22Rv1 (cell line): Measurements from ENCODE around the gene TREH.
"Not testable (repeated sequence)": the region's sequence is repeated elsewhere in the genome, so short reads cannot be mapped to it uniquely, and the experiment has no call there.

ENCODE experiments used
- H3K27ac ChIP-seq: fragments of 450-650 bp; 2 replicates; pipeline ENCODE4 v1.5.1; 2017
- ZFX ChIP-seq: fragments of 450-650 bp; IDR thresholded peaks from 2 replicates; pipeline ENCODE4 v1.6.1; 2017; ENCODE audit warnings: antibody characterized with exemption, borderline replicate concordance
- TF ChIP-seq, protein P1 (sequence below): fragments of 450-650 bp; IDR thresholded peaks from 2 replicates; pipeline ENCODE4 v1.5.1; 2017; ENCODE audit warnings: mild to moderate bottlenecking

The TREH gene

DNA sequence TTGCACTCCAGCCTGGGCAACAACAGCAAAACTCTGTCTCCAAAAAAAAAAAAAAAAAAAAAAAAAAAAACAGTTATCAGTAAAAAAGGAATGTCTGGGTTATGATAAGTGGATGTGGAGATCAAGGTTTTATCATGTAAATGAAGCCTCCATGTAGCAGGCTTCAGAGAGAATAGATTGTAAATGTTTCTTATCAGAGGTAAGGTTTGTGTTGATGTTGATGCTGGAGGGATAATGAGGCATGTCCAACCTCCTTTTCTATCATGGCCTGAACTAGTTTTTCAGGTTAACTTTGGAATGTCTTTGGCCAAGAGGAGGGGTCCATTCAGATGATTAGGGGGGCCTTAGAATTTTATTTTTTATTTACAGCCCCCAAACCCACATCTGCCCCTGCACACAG, 35.4 kb upstream of the TREH start:
- TF ChIP-seq, protein P1, sequence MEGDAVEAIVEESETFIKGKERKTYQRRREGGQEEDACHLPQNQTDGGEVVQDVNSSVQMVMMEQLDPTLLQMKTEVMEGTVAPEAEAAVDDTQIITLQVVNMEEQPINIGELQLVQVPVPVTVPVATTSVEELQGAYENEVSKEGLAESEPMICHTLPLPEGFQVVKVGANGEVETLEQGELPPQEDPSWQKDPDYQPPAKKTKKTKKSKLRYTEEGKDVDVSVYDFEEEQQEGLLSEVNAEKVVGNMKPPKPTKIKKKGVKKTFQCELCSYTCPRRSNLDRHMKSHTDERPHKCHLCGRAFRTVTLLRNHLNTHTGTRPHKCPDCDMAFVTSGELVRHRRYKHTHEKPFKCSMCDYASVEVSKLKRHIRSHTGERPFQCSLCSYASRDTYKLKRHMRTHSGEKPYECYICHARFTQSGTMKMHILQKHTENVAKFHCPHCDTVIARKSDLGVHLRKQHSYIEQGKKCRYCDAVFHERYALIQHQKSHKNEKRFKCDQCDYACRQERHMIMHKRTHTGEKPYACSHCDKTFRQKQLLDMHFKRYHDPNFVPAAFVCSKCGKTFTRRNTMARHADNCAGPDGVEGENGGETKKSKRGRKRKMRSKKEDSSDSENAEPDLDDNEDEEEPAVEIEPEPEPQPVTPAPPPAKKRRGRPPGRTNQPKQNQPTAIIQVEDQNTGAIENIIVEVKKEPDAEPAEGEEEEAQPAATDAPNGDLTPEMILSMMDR = no peak
- no peak for TF ChIP-seq ZFX

GRCh38 chr11:118714416-118714815, 35.0 kb upstream of the TREH start:
- not testable (repeated sequence) for H3K27ac ChIP-seq

More for the DNA sequence above, 35.4 kb upstream of the TREH start:
- no peak overlapping the region for H3K27ac ChIP-seq

DNA sequence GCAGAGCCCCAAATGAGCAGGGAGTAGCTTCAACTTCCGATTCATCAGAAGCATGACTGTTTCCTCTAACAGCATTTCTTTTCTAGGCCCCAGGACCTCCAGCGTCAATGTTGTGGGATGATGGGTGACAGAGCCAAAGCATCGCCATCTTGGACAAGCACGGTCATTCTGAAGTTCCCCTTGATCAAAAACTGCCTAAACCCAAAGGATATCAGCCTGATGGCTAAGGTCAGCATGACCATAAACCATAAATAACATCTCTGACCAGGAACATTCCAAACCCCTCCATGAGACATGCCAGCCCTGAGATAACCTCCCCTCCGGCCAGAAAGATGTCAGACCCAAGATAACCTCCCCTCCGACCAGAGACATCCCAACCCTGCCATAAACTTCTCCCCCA, 28.8 kb upstream of the TREH start:
- TF ChIP-seq ZFX = no peak
- TF ChIP-seq, protein P1 = no peak
- no peak overlapping the region for H3K27ac ChIP-seq

GRCh38 chr11:118706546-118706825, 27.0 kb upstream of the TREH start:
- TF ChIP-seq, protein P1 = no peak
- no peak for TF ChIP-seq ZFX
- no peak overlapping the region for H3K27ac ChIP-seq

DNA sequence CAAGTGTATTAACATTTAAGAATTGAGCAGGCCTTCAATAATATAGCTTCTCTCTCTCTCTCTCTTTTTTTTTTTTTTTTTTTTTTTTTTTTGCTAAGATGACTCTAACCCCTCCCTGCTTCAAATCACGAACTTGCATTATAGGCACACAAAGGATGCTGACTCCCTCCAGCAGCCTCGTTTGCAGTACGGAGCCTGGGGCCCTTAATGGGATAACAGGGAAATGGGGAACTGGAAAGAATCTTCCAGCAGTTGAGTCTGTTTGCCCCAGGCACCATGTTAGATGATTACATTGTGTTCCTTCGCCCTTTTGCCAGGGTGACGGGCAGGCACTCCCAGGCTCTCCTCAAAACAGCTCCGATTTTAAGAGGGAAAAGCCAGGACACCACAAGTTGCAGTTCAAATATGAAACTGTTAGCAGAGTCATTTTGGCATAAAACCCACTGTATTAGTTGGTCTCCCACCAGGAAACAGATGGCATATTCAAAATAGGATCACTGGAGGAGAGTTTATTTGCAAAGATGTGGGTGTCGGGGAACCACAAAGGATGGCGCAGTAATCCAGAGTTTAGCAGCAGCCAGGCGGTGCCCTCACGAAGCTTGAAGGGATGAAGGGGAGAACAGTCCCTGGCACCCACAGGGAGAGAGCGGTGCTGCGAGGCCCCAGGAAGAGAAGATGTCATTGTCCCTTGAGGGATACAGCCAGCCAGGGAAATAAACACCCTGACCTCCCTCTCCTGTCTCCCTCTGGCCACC, 26.5 kb upstream of the TREH start:
- H3K27ac ChIP-seq = no peak overlapping the region
- TF ChIP-seq ZFX = no peak
- TF ChIP-seq, protein P1 = no peak

DNA sequence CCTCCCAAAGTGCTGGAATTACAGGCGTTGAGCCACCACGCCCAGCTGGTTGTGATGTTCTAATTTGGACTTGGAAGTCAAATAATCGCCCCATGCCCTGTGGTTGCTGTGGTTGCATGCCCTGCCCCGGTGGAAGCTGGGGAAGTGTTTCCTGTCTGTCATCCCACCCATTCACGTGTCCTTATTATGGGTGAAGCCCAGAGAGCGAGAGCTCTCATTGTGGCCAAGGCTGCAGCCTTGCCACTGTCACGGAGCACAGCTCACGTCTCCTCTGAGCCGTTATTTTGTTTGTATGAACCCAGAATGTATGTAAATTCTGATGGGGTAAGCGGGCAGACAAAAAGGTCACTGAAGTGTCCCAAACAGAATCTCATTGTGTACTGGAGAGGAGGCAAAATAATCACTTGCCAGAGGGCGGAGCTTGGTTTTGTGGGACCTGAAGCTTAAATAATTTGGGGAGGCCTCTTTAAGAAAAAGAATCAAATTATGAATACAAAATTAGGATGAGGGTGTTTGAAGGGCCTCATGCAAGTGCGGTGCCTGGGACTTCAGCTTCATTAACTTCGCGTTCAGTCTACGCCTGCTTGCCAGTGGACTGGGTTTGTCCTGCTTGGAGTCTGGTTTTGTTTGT, 25.8 kb upstream of the TREH start:
- no peak overlapping the region for H3K27ac ChIP-seq

GRCh38 chr11:118703563-118704106, 24.2 kb upstream of the TREH start:
- no peak for TF ChIP-seq ZFX
- TF ChIP-seq, protein P1 = no peak
- no peak overlapping the region for H3K27ac ChIP-seq

More for the DNA sequence above, 25.8 kb upstream of the TREH start:
- TF ChIP-seq ZFX = no peak
- TF ChIP-seq, protein P1 = no peak
